Measurements from ENCODE around the gene PRM1. TPM values are rescaled to one million over a fixed set of nuclear protein-coding genes. Genes with fewer than 3 reads are reported as not detected.

The PRM1 gene
- total and polyA plus RNA-seq, 2 of the 8 experiments (the other 6 are each of a cell fraction or from before 2014, with no cell fraction given) = 0.54 to 0.82 TPM

DNA sequence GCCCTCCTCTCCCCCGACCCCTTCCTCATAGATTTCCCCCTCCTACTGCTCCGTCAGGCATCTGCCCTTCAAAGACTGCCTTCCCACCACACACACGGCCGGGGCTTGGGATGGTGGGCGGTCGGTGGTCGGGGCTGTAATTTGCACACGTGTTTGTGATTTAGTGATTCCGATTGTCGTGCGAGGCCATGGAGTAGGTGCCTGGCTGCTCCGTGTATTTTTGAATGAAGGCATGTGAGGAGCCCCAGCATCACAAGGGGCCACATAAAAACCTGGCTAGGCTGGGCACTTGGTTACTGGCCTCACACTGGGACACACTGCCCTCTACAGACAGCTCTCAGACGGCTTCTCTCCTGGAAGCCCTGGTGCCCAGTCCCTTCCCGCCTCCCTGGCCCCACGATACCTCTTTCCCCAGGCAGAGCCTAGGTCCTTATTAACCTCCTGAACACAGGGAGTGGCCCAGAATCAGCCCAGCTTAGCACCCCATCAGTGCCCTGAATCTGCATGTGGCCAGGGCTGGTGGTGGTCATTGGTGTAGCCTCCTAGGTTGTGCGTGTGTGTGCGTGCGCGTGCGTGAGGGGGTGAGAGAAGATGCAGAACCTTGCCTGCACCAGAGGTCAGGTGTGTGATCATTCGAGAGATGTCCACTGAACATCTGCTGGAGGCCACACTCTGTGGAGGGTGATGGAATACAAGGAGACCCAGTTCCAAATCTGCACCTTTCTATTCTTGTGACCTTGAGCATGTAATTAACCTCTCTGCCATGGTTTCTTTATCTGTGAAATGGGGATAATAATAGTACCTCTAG, 23.8 kb downstream of the PRM1 start:
- FAIRE-seq = no peak
- TF ChIP-seq SP2 (IDR thresholded peaks at IDR 0.05; ENCODE audit: low read length) = no peak
- no peak for TF ChIP-seq CHD1 (IDR thresholded peaks at IDR 0.05; ENCODE audit: low read depth, low read length)
- peak; percentile 43 to 57; a peak in 1 of 4 replicates for TF ChIP-seq SIN3A (conservative IDR thresholded peaks at IDR 0.05 in 1 of 2, IDR thresholded peaks at IDR 0.05 in 1 of 2; ENCODE audit: low read depth in 1 of 2, low read length in 2 of 2)
- TF ChIP-seq, protein P1, sequence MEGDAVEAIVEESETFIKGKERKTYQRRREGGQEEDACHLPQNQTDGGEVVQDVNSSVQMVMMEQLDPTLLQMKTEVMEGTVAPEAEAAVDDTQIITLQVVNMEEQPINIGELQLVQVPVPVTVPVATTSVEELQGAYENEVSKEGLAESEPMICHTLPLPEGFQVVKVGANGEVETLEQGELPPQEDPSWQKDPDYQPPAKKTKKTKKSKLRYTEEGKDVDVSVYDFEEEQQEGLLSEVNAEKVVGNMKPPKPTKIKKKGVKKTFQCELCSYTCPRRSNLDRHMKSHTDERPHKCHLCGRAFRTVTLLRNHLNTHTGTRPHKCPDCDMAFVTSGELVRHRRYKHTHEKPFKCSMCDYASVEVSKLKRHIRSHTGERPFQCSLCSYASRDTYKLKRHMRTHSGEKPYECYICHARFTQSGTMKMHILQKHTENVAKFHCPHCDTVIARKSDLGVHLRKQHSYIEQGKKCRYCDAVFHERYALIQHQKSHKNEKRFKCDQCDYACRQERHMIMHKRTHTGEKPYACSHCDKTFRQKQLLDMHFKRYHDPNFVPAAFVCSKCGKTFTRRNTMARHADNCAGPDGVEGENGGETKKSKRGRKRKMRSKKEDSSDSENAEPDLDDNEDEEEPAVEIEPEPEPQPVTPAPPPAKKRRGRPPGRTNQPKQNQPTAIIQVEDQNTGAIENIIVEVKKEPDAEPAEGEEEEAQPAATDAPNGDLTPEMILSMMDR (IDR thresholded peaks at IDR 0.05; ENCODE audit: control extremely low read depth in 1 of 3, insufficient read depth in 1 of 3, low read depth in 1 of 3, low read length in 3 of 3) = peak; percentile 80 to 91 (median 90)
- TF ChIP-seq, protein P2, sequence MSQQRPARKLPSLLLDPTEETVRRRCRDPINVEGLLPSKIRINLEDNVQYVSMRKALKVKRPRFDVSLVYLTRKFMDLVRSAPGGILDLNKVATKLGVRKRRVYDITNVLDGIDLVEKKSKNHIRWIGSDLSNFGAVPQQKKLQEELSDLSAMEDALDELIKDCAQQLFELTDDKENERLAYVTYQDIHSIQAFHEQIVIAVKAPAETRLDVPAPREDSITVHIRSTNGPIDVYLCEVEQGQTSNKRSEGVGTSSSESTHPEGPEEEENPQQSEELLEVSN (IDR thresholded peaks at IDR 0.05) = peak; percentile 87
- no peak for TF ChIP-seq TAF1 (IDR thresholded peaks at IDR 0.05; ENCODE audit: low read depth, low read length)

More for the DNA sequence above, 23.8 kb downstream of the PRM1 start:
- H3K14ac ChIP-seq (ENCODE audit: insufficient read length) = no peak overlapping the region
- H3K23me2 ChIP-seq (ENCODE audit: low read depth, low read length) = peaks cover 13% of the 10 kb centered on the region
- H2BK20ac ChIP-seq (ENCODE audit: low read length) = peak overlapping the region; percentile 55; the same call in 1 of the 2 replicates
- 0 out of 2 replicates have a peak overlapping the region, but pooled peaks have one; percentile 31 for H4K8ac ChIP-seq (ENCODE audit: extremely low read depth, insufficient read depth, low read length)
- peaks cover 8 to 20% of the 10 kb centered on the region in 2 experiments for H4K20me1 ChIP-seq (replicated peaks in 1 of 2; ENCODE audit: control insufficient read depth in 1 of 2, insufficient read depth in 2 of 2, low read length in 2 of 2)
- H3K27me3 ChIP-seq (replicated peaks in 1 of 4; ENCODE audit: control insufficient read depth in 3 of 4, extremely low read depth in 1 of 4, insufficient read depth in 3 of 4, low read length in 3 of 4) = no peaks in the 10 kb centered on the region; a peak in 2 of 7 replicates
- H3K23ac ChIP-seq (ENCODE audit: insufficient read length) = no peak overlapping the region
- H4K91ac ChIP-seq (replicated peaks; ENCODE audit: insufficient read length, low read length) = peak overlapping the region; percentile 94
- H3K4me2 ChIP-seq (ENCODE audit: insufficient read depth in 1 of 2, low read depth in 2 of 2, low read length in 2 of 2) = peak overlapping the region; percentile 36 to 96
- 29% methylated on average over 21 of the region's 21 CpGs; no CpG with 5 or more reads in 1 of the 2 experiments for WGBS, 2 experiments (ENCODE audit: extremely low coverage in 1 of 2, insufficient coverage in 1 of 2, insufficient read length in 1 of 2, insufficient replicate concordance in 2 of 2, low coverage in 1 of 2, low lambda C conversion rate in 2 of 2, missing lambda C conversion rate in 1 of 2)
- peak in 1 of 2 experiments; percentile 81 for DNase-seq (ENCODE audit: low read depth in 1 of 2, low spot score in 2 of 2)
- H3K79me1 ChIP-seq (ENCODE audit: low read depth, low read length) = peaks cover 4% of the 10 kb centered on the region; the same call in 1 of the 2 replicates
- H3K4me1 ChIP-seq (replicated peaks in 1 of 4; ENCODE audit: control insufficient read depth in 3 of 4, insufficient read depth in 4 of 4, low read length in 3 of 4) = peaks cover 0 to 22% (median 8%) of the 10 kb centered on the region in 4 experiments; a peak in 5 of 7 replicates
- H2BK12ac ChIP-seq (ENCODE audit: low read depth, low read length) = peak overlapping the region; percentile 82; the same call in 1 of the 2 replicates
- peak overlapping the region; percentile 72 for H3K18ac ChIP-seq (ENCODE audit: extremely low read depth, low read length)
- H3K27ac ChIP-seq (ENCODE audit: low read depth, low read length) = no peak overlapping the region
- ChIA-PET CTCF (ENCODE audit: partially characterized antibody) (interaction anchor here (0.6 to 6.8 kb wide), 36 partner anchors 10 to 450 kb away, joined by 3 to 79 read pairs (median 5); partner anchors contain the start of genes PRM3 and TNP2), POLR2A (ENCODE audit: partially characterized antibody) (interaction anchor here (0.9 to 4.6 kb wide), 21 partner anchors 11 to 292 kb away, joined by 3 to 32 read pairs (median 10); partner anchors contain the start of genes PRM3 and TNP2)
- H3K4me3 ChIP-seq (ENCODE audit: extremely low read depth in 1 of 4, insufficient read depth in 2 of 4, low read depth in 3 of 4, low read length in 4 of 4) = peak overlapping the region; percentile 61 to 97 (median 69)
- 0 out of 7 replicates have a peak overlapping the region, but pooled peaks of 1 of the 4 experiments have one; percentile 8 for H3K9ac ChIP-seq (replicated peaks in 1 of 4; ENCODE audit: extremely low read depth in 1 of 4, low read depth in 3 of 4, low read length in 3 of 4)
- no peak overlapping the region for H4K5ac ChIP-seq (ENCODE audit: insufficient read length, low read depth, low read length)
- H3K9me3 ChIP-seq (ENCODE audit: insufficient read depth in 2 of 2, low read depth in 1 of 2, low read length in 1 of 2) = no peaks in the 10 kb centered on the region
- peak overlapping the region; percentile 87 for H3K4ac ChIP-seq (replicated peaks; ENCODE audit: insufficient read length, low read depth, low read length)
- H2AFZ ChIP-seq (ENCODE audit: low read length) = peak overlapping the region; percentile 60; the same call in 1 of the 2 replicates
- peak overlapping the region; percentile 69 for H2BK120ac ChIP-seq (replicated peaks; ENCODE audit: low read depth, low read length)
- peaks cover 0 to 8% (median 5%) of the 10 kb centered on the region in 4 experiments; a peak in 5 of 8 replicates for H3K36me3 ChIP-seq (ENCODE audit: control insufficient read depth in 2 of 4, insufficient read depth in 4 of 4, low read length in 3 of 4)
- H2BK5ac ChIP-seq (ENCODE audit: low read depth, low read length) = peak overlapping the region; percentile 27; the same call in 1 of the 2 replicates
- peak overlapping the region; percentile 32 for H3K56ac ChIP-seq (replicated peaks; ENCODE audit: insufficient read length, low read depth, low read length)
- H2BK15ac ChIP-seq (ENCODE audit: low read length) = no peak overlapping the region
- H3K79me2 ChIP-seq (ENCODE audit: control insufficient read depth in 1 of 2, insufficient read depth in 2 of 2, low read length in 2 of 2) = peaks cover 0 to 28% of the 10 kb centered on the region in 2 experiments; a peak in 2 of 4 replicates
- no peak overlapping the region for H2AK5ac ChIP-seq (ENCODE audit: low read depth, low read length)

Measured in H1 (cell line).